ENCODE data around the gene ZNF616.
A peak's percentile ranks its signal among the peaks of the same experiment; 100 is the strongest.
"Not testable (repeated sequence)": the region's sequence is repeated elsewhere in the genome, so short reads cannot be mapped to it uniquely, and the experiment has no call there.

ZNF616 gene

GRCh38 chr19:52102782-52103181, 37.0 kb downstream of the ZNF616 start:
- DNase-seq = no peak

GRCh38 chr19:52101866-52102562, 37.7 kb downstream of the ZNF616 start:
- no peak for DNase-seq

- no peak for DNase-seq
Observed at GRCh38 chr19:52099497-52100138, 40.1 kb downstream of the ZNF616 start.

GRCh38 chr19:52096416-52096815, 43.3 kb downstream of the ZNF616 start:
- not testable (repeated sequence) for DNase-seq

- peak; percentile 81 for DNase-seq
Observed at GRCh38 chr19:52095172-52096014, 44.3 kb downstream of the ZNF616 start, which contains the start of gene ZNF841. ZNF841 (minus strand) TSS chr19:52095765; CDS start chr19:52084801, 10,964 bp downstream.

- DNase-seq = no peak
Observed at GRCh38 chr19:52094526-52095130, 45.1 kb downstream of the ZNF616 start.

- DNase-seq = no peak
Observed at GRCh38 chr19:52086481-52086880, 53.3 kb downstream of the ZNF616 start.

- no peak for DNase-seq
Observed at GRCh38 chr19:52070496-52070895, 69.2 kb downstream of the ZNF616 start.

GRCh38 chr19:52069653-52070052, 70.1 kb downstream of the ZNF616 start:
- DNase-seq = no peak

- no peak for DNase-seq
Observed at GRCh38 chr19:52066258-52066863, 73.4 kb downstream of the ZNF616 start.

GRCh38 chr19:52065399-52065798, 74.3 kb downstream of the ZNF616 start:
- no peak for DNase-seq

Measured in activated CD4-positive, alpha-beta T cell treated with anti-CD3 and anti-CD28 coated beads, Interleukin-2, amount 50 U/mL, for 1 hour (primary cell).